Measurements from ENCODE around the gene EXD2.
"Not testable (repeated sequence)": the region's sequence is repeated elsewhere in the genome, so short reads cannot be mapped to it uniquely, and the experiment has no call there.

- TF ChIP-seq CTCF, EP300, POLR2A, POLR2AphosphoS5 (IDR thresholded peaks at IDR 0.05): not testable (repeated sequence)
Measured at GRCh38 chr14:69217663-69218062, 26.4 kb downstream of the EXD2 start.
